ENCODE measurements around the gene SPINK1. TPM values are rescaled to one million over a fixed set of nuclear protein-coding genes. Genes with fewer than 3 reads are reported as not detected.
"Not testable (repeated sequence)": the region's sequence is repeated elsewhere in the genome, so short reads cannot be mapped to it uniquely, and the experiment has no call there.

The SPINK1 gene, protein sequence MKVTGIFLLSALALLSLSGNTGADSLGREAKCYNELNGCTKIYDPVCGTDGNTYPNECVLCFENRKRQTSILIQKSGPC
- not detected for total RNA-seq

- ChIA-PET POLR2A (no interaction called here), CTCF (no interaction called here)
Observed at GRCh38 chr5:147831465-147831864, at the start of gene SPINK1. SPINK1 (minus strand) TSS chr5:147831671; CDS start chr5:147831577, 94 bp downstream.

DNA sequence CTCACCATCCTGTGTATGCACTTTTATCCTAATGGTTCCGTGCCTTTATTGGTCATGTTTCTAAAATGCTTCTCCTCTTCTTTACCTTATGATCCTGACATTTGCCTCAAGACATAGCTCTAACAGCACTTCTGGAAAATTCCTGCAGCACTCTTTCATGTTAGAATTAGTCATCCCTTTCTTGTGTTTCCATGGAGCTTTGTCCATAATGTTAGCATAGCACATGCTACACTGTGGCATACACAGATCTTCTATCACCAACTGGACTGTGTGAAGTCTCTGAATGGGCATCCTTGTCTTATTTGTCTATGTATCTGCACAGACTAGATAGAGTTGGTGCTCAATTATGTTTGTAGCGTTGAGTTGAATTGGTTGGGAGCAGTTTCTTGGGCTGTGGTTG is 49.0 kb upstream of the SPINK1 start:
- POLR2A ChIA-PET, result no interaction called here
- CTCF ChIA-PET, result no interaction called here

DNA sequence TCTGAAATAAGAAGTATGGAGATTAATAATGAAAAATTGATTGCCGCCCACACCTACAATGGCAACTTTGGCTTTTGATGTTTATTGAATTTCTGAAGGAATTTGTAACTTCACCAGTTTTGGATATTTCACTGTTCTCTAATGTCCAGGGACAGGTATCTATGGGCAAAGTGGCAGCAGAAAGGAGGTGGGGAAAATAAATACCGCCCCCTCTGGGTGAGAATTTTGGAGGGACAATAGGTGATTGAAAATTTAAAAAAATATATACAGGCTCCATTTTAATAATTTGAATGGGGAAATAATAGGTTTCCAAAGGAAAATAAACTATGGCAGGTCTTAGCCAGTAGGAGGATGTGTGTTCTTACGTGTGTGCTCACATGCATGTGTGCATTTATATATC is 48.3 kb upstream of the SPINK1 start:
- ChIA-PET POLR2A (no interaction called here), CTCF (no interaction called here)

- CTCF ChIA-PET, result no interaction called here
- POLR2A ChIA-PET, result no interaction called here
Observed at GRCh38 chr5:147878066-147878759, 46.7 kb upstream of the SPINK1 start, which contains the start of gene SCGB3A2. SCGB3A2 (plus strand) TSS chr5:147878711; CDS start chr5:147878804, 93 bp downstream.

DNA sequence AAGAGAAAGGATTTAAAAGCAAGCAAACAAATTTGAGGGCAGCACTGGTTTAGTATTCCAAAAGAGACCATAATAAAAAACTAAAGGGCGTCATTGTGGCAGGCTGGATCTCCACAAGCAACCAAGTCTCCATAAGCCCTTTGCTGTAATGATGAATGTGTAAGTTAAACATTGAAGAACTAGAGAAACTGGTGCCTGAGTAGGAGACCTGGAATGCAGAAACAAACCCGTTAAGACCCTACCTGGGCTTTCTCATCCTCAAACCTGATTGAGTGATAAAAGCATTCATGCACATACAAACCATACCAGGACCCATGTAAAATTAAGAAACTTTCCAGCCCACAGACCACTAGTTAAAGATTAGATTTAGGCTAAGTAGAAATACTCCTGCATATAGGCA is 45.2 kb upstream of the SPINK1 start:
- ChIA-PET POLR2A (no interaction called here), CTCF (no interaction called here)

DNA sequence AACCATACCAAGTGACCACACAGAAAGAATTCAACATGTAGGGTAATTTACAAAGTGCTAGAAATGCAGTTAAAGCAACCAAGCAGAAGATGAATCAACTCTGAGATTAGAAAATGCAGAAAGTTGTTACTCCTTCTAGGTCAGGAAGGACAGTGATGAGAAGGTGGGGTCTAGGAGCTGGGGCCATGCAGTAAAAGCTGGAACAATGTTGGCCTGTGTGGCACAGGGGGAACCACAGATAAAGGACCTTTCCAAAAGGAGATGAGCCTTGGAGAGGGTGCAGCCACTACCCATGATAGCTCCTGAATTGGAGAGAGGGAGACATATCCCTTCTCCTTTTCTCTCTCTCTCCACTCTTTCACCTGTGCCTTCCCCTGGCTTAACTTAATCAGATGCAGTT is 44.7 kb upstream of the SPINK1 start:
- POLR2A ChIA-PET, result no interaction called here
- CTCF ChIA-PET, result no interaction called here

DNA sequence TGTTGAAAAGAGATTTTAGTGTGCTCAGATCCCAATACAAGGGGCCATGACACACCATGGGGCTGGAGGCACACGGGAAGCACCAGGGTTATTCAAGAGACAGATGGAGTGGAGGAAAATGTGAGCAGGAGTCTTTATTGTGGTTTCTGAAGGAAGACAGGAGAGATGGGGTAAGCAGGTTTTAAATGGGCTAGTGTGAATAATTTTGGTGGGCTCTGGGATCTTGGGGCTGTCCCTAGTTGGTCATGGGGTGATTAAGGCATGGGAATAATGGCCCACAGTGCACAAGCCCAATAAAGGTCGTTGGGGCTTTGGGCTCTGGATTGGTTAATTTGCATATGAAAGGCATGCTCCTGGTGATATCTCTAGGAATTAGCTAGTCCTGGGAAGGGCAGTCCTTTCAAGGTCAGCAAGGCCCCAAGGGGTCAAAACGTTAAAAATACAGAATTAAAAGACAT is 43.5 kb upstream of the SPINK1 start:
- ChIA-PET POLR2A (no interaction called here), CTCF (no interaction called here)

GRCh38 chr5:147874118-147874875 is 42.8 kb upstream of the SPINK1 start:
- CTCF ChIA-PET, POLR2A ChIA-PET: not testable (repeated sequence)

- POLR2A ChIA-PET, result not testable (repeated sequence)
Observed at GRCh38 chr5:147872744-147873435, 41.4 kb upstream of the SPINK1 start.

DNA sequence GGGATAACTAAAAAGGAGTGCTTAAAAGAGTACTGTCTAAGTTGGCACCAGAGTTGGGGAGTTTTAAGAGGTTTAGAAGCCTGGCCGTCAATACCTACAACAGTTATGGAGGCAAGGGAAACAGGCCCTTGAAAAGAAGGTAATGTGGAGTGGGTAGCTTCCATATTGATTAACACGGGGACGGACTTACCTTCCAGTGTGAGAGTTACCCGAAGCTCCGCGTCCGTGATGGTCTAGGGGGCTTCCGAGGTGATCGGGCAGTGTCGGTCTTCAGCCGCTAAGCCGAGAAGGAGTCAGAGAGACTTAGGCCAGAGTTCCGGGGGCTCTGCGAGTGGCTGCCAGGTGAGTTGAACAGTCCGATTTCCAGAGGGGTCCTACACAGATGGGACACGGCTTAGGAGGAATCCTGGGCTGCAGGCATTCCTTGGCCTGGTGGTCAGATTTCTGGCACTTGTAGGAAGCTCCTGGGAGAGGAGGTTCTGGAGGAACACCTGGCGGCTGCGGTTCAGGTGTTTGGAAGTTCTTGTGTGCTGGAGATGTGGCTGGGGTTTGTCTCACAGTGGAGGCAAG is 40.6 kb upstream of the SPINK1 start:
- POLR2A ChIA-PET, CTCF ChIA-PET: not testable (repeated sequence)

More at GRCh38 chr5:147872744-147873435, 41.4 kb upstream of the SPINK1 start:
- CTCF ChIA-PET, result not testable (repeated sequence)

GRCh38 chr5:147869892-147870291 is 38.4 kb upstream of the SPINK1 start:
- POLR2A ChIA-PET, CTCF ChIA-PET: not testable (repeated sequence)

- ChIA-PET CTCF (no interaction called here), POLR2A (no interaction called here)
Observed at GRCh38 chr5:147869112-147869511, 37.6 kb upstream of the SPINK1 start.

- POLR2A ChIA-PET, result no interaction called here
- CTCF ChIA-PET, result no interaction called here
Observed at GRCh38 chr5:147863454-147864158, 32.1 kb upstream of the SPINK1 start.

- CTCF ChIA-PET, result no interaction called here
- POLR2A ChIA-PET, result no interaction called here
Observed at GRCh38 chr5:147860641-147861025, 29.2 kb upstream of the SPINK1 start.

DNA sequence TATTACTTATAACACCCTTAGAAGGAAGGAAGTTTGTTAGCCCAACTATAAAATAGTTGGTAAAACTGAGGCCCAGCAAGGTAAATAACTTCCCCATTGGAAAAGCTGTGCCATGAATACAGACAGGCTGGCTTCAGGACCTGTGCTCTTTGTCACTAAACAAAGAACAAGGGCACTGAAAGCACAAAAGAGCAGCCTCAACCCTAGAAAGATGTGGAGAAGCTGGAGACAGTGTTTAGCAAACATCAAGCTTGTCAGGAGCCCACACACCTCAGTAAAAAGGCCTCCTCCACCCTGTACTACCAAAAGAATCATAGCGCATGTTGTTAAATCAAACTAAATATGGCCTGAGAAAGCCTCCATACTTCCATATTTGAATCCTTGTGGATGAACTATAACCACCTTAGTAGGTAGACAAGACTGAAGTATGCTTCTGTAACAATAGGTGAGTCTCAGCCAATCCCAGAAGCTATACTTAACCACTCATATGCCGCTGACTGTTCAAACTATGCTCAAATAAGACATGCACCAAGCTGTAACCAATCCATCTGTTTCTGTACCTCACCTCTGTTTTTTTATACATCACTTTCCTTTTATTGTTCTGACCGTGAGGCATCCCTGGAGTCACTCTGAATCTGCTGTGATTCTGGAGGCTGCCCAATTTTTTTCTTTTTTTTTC is 28.6 kb upstream of the SPINK1 start:
- ChIA-PET POLR2A (no interaction called here), CTCF (no interaction called here)

- ChIA-PET POLR2A (no interaction called here), CTCF (interaction anchor here (0.8 to 2.2 kb wide), 2 partner anchors 11 to 36 kb away, joined by 3 to 8 read pairs; no protein-coding TSS in a partner anchor)
Observed at GRCh38 chr5:147858565-147858964, 27.1 kb upstream of the SPINK1 start.

- CTCF ChIA-PET, result interaction anchor here (0.8 to 2.2 kb wide), 2 partner anchors 10 to 35 kb away, joined by 3 to 8 read pairs; no protein-coding TSS in a partner anchor
- POLR2A ChIA-PET, result no interaction called here
Observed at GRCh38 chr5:147857302-147858129, 26.0 kb upstream of the SPINK1 start.

DNA sequence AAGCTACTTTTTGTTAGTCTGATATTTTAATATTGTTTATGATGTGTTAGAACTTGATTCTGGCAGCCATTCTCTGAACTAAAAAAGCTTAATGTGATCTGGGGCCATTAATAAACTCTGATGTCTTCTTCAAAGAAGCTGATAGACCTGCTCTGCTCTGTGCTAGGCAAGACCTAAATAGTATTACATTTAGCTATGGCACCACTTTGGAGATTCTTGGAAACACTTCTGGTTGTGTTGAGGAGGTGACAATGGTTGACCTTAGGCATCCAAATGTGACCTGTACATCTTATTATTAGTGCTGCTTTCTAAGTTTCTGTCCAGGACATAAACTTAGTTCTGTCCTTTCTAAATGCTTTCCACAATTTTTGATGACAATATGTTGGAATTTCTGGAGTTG is 25.3 kb upstream of the SPINK1 start:
- ChIA-PET CTCF (interaction anchor here (2.2 kb wide), 1 partner anchor 35 kb away, joined by 8 read pairs; no protein-coding TSS in a partner anchor), POLR2A (no interaction called here)

- POLR2A ChIA-PET, result no interaction called here
- CTCF ChIA-PET, result no interaction called here
Observed at GRCh38 chr5:147855774-147856069, 24.3 kb upstream of the SPINK1 start.
